B cell (primary cell): ENCODE results near the gene KCNQ5. TPM values are rescaled to one million over a fixed set of nuclear protein-coding genes. Genes with fewer than 3 reads are reported as not detected.

Experiments
- ATAC-seq: fragments of 200-7000 bp; cut with Tn5 transposase; one replicate; pipeline ENCODE4 v1.10.0; 2021; ENCODE audit warnings: low read depth, mild to moderate bottlenecking, moderate number of reproducible peaks, moderate library complexity
- CTCF ChIA-PET: fragments of 350-600 bp; sonication (Branson Sonifier 250); formaldehyde crosslinking; loops from one replicate; lab custom pipeline; 2021; ENCODE audit warnings: antibody characterized with exemption, inconsistent platforms; lab: Charles Lee
- POLR2A ChIA-PET: fragments of 350-600 bp; sonication (Branson Sonifier 250); formaldehyde crosslinking; loops from one replicate; lab custom pipeline; 2021; ENCODE audit warnings: antibody characterized with exemption; lab: Charles Lee
- DNase-seq: peaks from one replicate; pipeline ENCODE4 v3.0.0; 2013
- H2AFZ ChIP-seq: 2 replicates; pipeline ENCODE4 v1.6.1; 2012; ENCODE audit warnings: mild to moderate bottlenecking, low read depth, low read length; ENCODE audit not compliant: insufficient read depth, poor library complexity, severe bottlenecking
- H3K27ac ChIP-seq, 2 donors: 1 replicate in 1 of 2; 2 replicates in 1 of 2; pipeline ENCODE4 v1.5.1; 2012 to 2013; ENCODE audit warnings: low read length in 2 of 2, mild to moderate bottlenecking in 2 of 2, moderate library complexity in 1 of 2
- H3K27me3 ChIP-seq, 4 experiments: fragments of 200-600 bp in 1 of 4; sonication (generic) in 1 of 4; replicated peaks in 1 of 4; 1 replicate in 2 of 4; 2 replicates in 2 of 4; pipeline versions ENCODE4 v1.6.1 to v1.7.0; 2013 to 2016; ENCODE audit warnings: low read length in 3 of 4, mild to moderate bottlenecking in 2 of 4, mixed read lengths in 1 of 4, moderate library complexity in 1 of 4; ENCODE audit not compliant: insufficient read depth in 4 of 4, control insufficient read depth in 3 of 4; ENCODE audit errors: control extremely low read depth in 1 of 4
- H3K36me3 ChIP-seq, 2 experiments: replicated peaks in 1 of 2; 1 replicate in 1 of 2; 2 replicates in 1 of 2; pipeline versions ENCODE4 v1.6.1 to v1.7.1; 2013; ENCODE audit warnings: low read length in 1 of 2; ENCODE audit not compliant: insufficient read depth in 2 of 2, control insufficient read depth in 1 of 2; ENCODE audit errors: control extremely low read depth in 1 of 2, extremely low read depth in 1 of 2
- H3K4me1 ChIP-seq, 2 donors: fragments of 200-600 bp in 1 of 2; sonication (generic) in 1 of 2; 1 replicate in 1 of 2; 2 replicates in 1 of 2; pipeline versions ENCODE4 v1.5.1 to v1.6.1; 2013 to 2017; ENCODE audit warnings: low read length in 2 of 2; ENCODE audit not compliant: control insufficient read depth in 2 of 2, insufficient read depth in 2 of 2
- H3K4me2 ChIP-seq: replicated peaks from 2 replicates; pipeline ENCODE3; 2012; ENCODE audit warnings: mild to moderate bottlenecking, low read depth, low read length; ENCODE audit not compliant: poor library complexity, severe bottlenecking
- H3K4me3 ChIP-seq, 5 experiments: fragments of 200-600 bp in 1 of 5; sonication (generic) in 1 of 5; 1 replicate in 3 of 5; 2 replicates in 2 of 5; pipeline versions ENCODE4 v1.5.1 to v1.7.0; 2011 to 2016; ENCODE audit warnings: low read length in 4 of 5, mild to moderate bottlenecking in 4 of 5, low read depth in 2 of 5, control low read depth in 1 of 5, moderate library complexity in 1 of 5; ENCODE audit not compliant: insufficient read depth in 1 of 5; ENCODE audit errors: control extremely low read depth in 1 of 5, extremely low read depth in 1 of 5
- H3K79me2 ChIP-seq: fragments of 200-600 bp; sonication (generic); one replicate; pipeline ENCODE4 v1.6.0; 2016; ENCODE audit warnings: low read length; ENCODE audit not compliant: control insufficient read depth, insufficient read depth
- H3K9ac ChIP-seq: fragments of 200-600 bp; sonication (generic); 2 replicates; pipeline ENCODE4 v1.6.1; 2017; ENCODE audit warnings: mild to moderate bottlenecking, low read length, moderate library complexity
- H3K9me3 ChIP-seq, 3 donors: one replicate each; pipeline versions ENCODE4 v1.6.1 to v1.7.1; 2013; ENCODE audit warnings: low read length in 2 of 3; ENCODE audit not compliant: control insufficient read depth in 2 of 3, insufficient read depth in 1 of 3; ENCODE audit errors: control extremely low read depth in 1 of 3
- H4K20me1 ChIP-seq: 2 replicates; pipeline ENCODE4 v1.6.0; 2012; ENCODE audit warnings: mild to moderate bottlenecking, low read length; ENCODE audit not compliant: insufficient read depth, control insufficient read depth, poor library complexity, severe bottlenecking
- H3K27ac Mint-ChIP-seq: one replicate; pipeline ENCODE4 v1.8.0; 2021; ENCODE audit warnings: mixed read lengths
- H3K27me3 Mint-ChIP-seq: one replicate; pipeline ENCODE4 v1.8.0; 2021; ENCODE audit warnings: mixed read lengths
- H3K4me1 Mint-ChIP-seq: one replicate; pipeline ENCODE4 v1.8.0; 2021; ENCODE audit warnings: mixed read lengths
- H3K4me3 Mint-ChIP-seq: one replicate; pipeline ENCODE4 v1.8.0; 2021; ENCODE audit warnings: mixed read lengths
- H3K9me3 Mint-ChIP-seq: one replicate; pipeline ENCODE4 v1.8.0; 2022; ENCODE audit warnings: mixed read lengths; ENCODE audit not compliant: insufficient read depth
- EZH2 ChIP-seq: IDR thresholded peaks from 2 replicates; pipeline ENCODE4 v1.6.1; 2012; ENCODE audit warnings: borderline replicate concordance, low read depth, mild to moderate bottlenecking, moderate library complexity, low read length; ENCODE audit not compliant: insufficient read depth, poor library complexity, severe bottlenecking
- whole genome bisulfite sequencing: methylation state at CpG from one replicate; pipeline ENCODE4 v1.1.5; 2013; ENCODE audit warnings: missing lambda C conversion rate; ENCODE audit not compliant: insufficient coverage; 5-methylcytosine and 5-hydroxymethylcytosine counted together
- intact Hi-C: fragments of 100-400 bp; cut with micrococcal nuclease; formaldehyde crosslinking; loops from one replicate; pipeline ENCODE4 v1.10.0; 2022
- polyA plus RNA-seq: library from polyadenylated mRNA; depleted of rRNA; stranded (reverse); fragments of >200 nt; gene quantifications from 2 replicates; pipeline ENCODE4 v1.2.3, GENCODE V29; 2012
- total RNA-seq, 2 donors: library from RNA; stranded (reverse); fragments of 120-200 nt in 1 of 2; gene quantifications; 1 replicate in 1 of 2; 2 replicates in 1 of 2; pipeline versions ENCODE4 v1.2.3 to v1.2.4, GENCODE V29; 2013 to 2022
- TF ChIP-seq, protein P1 (sequence below): fragments of 200-600 bp; IDR thresholded peaks from one replicate; pipeline ENCODE4 v1.8.0; 2022; ENCODE audit warnings: antibody characterized with exemption, mild to moderate bottlenecking

KCNQ5 gene
- total and polyA plus RNA-seq, 2 donors (not counting 1 experiment from before 2014, with no cell fraction given) = 2.3 to 9.4 TPM

DNA sequence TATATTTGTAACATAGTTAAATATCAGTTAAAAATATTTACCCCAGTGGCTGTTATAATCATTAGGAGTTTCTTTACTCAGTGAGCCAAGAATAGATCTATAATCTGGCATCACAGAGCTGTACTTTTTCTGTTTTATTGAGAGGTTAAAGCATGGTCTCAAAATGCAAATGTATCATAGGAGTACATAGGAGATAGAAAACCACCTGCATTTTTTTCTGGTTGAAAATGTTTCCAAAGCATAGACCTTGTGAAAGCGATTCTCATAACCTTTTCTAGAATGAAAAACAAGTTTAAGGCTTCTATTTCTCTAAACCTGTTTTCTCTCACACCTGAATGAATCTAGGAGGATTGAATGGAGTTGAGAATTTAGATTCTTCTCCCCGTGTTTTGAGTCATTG is 14.4 kb downstream of the KCNQ5 start:
- H3K9ac ChIP-seq = no peak overlapping the region
- peaks cover 0 to 5% (median 0%) of the 10 kb centered on the region in 3 donors for H3K9me3 ChIP-seq
- DNase-seq (no peak), ATAC-seq (no peak)
- H4K20me1 ChIP-seq = peaks cover 12% of the 10 kb centered on the region
- CTCF ChIA-PET = interaction anchor here (1.1 to 1.7 kb wide), 4 partner anchors 9 to 161 kb away, joined by 3 to 6 read pairs (median 4); no protein-coding TSS in a partner anchor
- TF ChIP-seq, protein P1, sequence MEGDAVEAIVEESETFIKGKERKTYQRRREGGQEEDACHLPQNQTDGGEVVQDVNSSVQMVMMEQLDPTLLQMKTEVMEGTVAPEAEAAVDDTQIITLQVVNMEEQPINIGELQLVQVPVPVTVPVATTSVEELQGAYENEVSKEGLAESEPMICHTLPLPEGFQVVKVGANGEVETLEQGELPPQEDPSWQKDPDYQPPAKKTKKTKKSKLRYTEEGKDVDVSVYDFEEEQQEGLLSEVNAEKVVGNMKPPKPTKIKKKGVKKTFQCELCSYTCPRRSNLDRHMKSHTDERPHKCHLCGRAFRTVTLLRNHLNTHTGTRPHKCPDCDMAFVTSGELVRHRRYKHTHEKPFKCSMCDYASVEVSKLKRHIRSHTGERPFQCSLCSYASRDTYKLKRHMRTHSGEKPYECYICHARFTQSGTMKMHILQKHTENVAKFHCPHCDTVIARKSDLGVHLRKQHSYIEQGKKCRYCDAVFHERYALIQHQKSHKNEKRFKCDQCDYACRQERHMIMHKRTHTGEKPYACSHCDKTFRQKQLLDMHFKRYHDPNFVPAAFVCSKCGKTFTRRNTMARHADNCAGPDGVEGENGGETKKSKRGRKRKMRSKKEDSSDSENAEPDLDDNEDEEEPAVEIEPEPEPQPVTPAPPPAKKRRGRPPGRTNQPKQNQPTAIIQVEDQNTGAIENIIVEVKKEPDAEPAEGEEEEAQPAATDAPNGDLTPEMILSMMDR = no peak
- no peak for TF ChIP-seq EZH2
- H3K79me2 ChIP-seq = peaks cover 87% of the 10 kb centered on the region
- H3K4me3 ChIP-seq = no peak overlapping the region
- intact Hi-C loops = no loop called here
- POLR2A ChIA-PET = interaction anchor here (0.6 kb wide), 1 partner anchor 553 kb away, joined by 4 read pairs; no protein-coding TSS in a partner anchor
- H3K9me3 Mint-ChIP-seq = peaks cover 2% of the 10 kb centered on the region
- H3K27ac Mint-ChIP-seq = no peak overlapping the region
- H3K27ac ChIP-seq = no peak overlapping the region
- H3K4me1 Mint-ChIP-seq = peaks cover 20% of the 10 kb centered on the region
- H3K27me3 Mint-ChIP-seq = no peaks in the 10 kb centered on the region
- H3K36me3 ChIP-seq = peaks cover 0 to under 1% of the 10 kb centered on the region in 2 experiments
- no peak overlapping the region for H2AFZ ChIP-seq
- H3K27me3 ChIP-seq = no peaks in the 10 kb centered on the region
- no peak overlapping the region for H3K4me3 Mint-ChIP-seq
- H3K4me1 ChIP-seq = peaks cover 0 to 3% of the 10 kb centered on the region in 2 donors
- WGBS = no CpG with 5 or more reads among the region's 2 CpGs
- H3K4me2 ChIP-seq = no peak overlapping the region

DNA sequence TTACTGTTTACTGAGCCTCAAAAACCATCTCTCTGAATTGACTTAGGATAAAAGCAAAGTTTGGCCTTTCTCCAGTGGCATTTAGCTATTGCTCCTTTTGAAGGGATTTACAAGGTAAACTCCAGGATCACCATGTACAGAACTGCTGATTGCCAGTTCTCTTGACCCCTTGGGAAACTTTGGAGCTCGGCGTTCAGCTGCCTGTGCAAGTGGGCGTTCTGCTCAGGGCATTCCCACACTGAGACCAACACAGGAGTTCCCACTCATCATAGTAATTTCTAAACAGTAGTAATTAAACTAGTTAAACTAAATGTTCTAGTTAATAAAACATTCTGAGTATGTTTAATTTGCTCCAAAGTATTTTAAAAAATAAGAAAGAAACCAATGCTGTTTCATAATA is 14.9 kb downstream of the KCNQ5 start:
- no peaks in the 10 kb centered on the region for H3K9me3 Mint-ChIP-seq
- H3K27me3 Mint-ChIP-seq = no peaks in the 10 kb centered on the region
- Histone ChIP-seq H3K36me3 (peaks cover 0 to 2% of the 10 kb centered on the region in 2 experiments), H3K9ac (no peak overlapping the region), H3K9me3 (peaks cover 0 to 5% (median 0%) of the 10 kb centered on the region in 3 donors), H3K4me2 (no peak overlapping the region), H3K27ac (no peak overlapping the region), H3K79me2 (peaks cover 87% of the 10 kb centered on the region), H2AFZ (no peak overlapping the region), H3K4me3 (no peak overlapping the region), H3K27me3 (no peaks in the 10 kb centered on the region), H4K20me1 (peaks cover 12% of the 10 kb centered on the region), H3K4me1 (peaks cover 0 to 3% of the 10 kb centered on the region in 2 donors)
- ATAC-seq (no peak), DNase-seq (no peak)
- CTCF ChIA-PET = interaction anchor here (1.1 to 1.7 kb wide), 2 partner anchors 20 to 160 kb away, joined by 3 to 6 read pairs; no protein-coding TSS in a partner anchor
- no peak for TF ChIP-seq EZH2
- TF ChIP-seq, protein P1 = no peak
- POLR2A ChIA-PET = interaction anchor here (0.6 kb wide), 1 partner anchor 552 kb away, joined by 4 read pairs; no protein-coding TSS in a partner anchor
- H3K4me1 Mint-ChIP-seq = peaks cover 24% of the 10 kb centered on the region
- no peak overlapping the region for H3K4me3 Mint-ChIP-seq
- H3K27ac Mint-ChIP-seq = no peak overlapping the region
- WGBS = no CpG with 5 or more reads among the region's 3 CpGs
- intact Hi-C loops = no loop called here
